HepG2 (cell line): ENCODE measurements around the gene PCNA. TPM values are rescaled to one million over a fixed set of nuclear protein-coding genes. Genes with fewer than 3 reads are reported as not detected.

Experiments used
- AKAP8 ChIP-seq: sonication (generic); formaldehyde crosslinking; IDR thresholded peaks from 2 replicates; pipeline ENCODE4 v1.5.1; 2020; ENCODE audit warnings: mild to moderate bottlenecking, missing genetic modification reagents
- CREM ChIP-seq, 2 experiments: sonication (generic) in 1 of 2; formaldehyde crosslinking in 1 of 2; IDR thresholded peaks; 2 replicates each; pipeline versions ENCODE4 v1.4.0 to v1.6.1; 2016 to 2020; ENCODE audit warnings: antibody characterized with exemption in 1 of 2, mild to moderate bottlenecking in 1 of 2, missing genetic modification reagents in 1 of 2
- GTF2F1 ChIP-seq: fragments of 150-350 bp; IDR thresholded peaks from 2 replicates; pipeline ENCODE4 v1.6.1; 2014; ENCODE audit warnings: low read length
- HMG20A ChIP-seq: IDR thresholded peaks from 2 replicates; pipeline ENCODE4 v1.6.1; 2016; ENCODE audit warnings: borderline replicate concordance
- IRX3 ChIP-seq: sonication (generic); formaldehyde crosslinking; IDR thresholded peaks from 2 replicates; pipeline ENCODE4 v1.8.1; 2023; ENCODE audit warnings: mild to moderate bottlenecking, low read depth, missing genetic modification reagents, borderline replicate concordance
- KDM1A ChIP-seq: IDR thresholded peaks from 2 replicates; pipeline ENCODE4 v1.6.1; 2016; ENCODE audit warnings: missing compliant biosample characterization
- NR1H2 ChIP-seq: sonication (generic); formaldehyde crosslinking; IDR thresholded peaks from 2 replicates; pipeline ENCODE4 v1.8.1; 2022; ENCODE audit warnings: low read depth, missing genetic modification reagents, borderline replicate concordance
- RARG ChIP-seq: sonication (generic); formaldehyde crosslinking; IDR thresholded peaks from 2 replicates; pipeline ENCODE4 v1.4.0; 2020; ENCODE audit warnings: low read depth, mild to moderate bottlenecking, missing genetic modification reagents
- RBFOX2 ChIP-seq: fragments of 200-400 bp; formaldehyde crosslinking; IDR thresholded peaks from 2 replicates; pipeline ENCODE4 v1.6.1; 2017; ENCODE audit warnings: low read depth, mild to moderate bottlenecking, low read length
- SP5 ChIP-seq: IDR thresholded peaks from 2 replicates; pipeline ENCODE4 v1.6.1; 2016; ENCODE audit warnings: low read depth, borderline replicate concordance
- ZBTB1 ChIP-seq: sonication (generic); formaldehyde crosslinking; IDR thresholded peaks from 2 replicates; pipeline ENCODE4 v1.4.0; 2020; ENCODE audit warnings: missing genetic modification reagents, borderline replicate concordance
- ZFP62 ChIP-seq: sonication (generic); formaldehyde crosslinking; IDR thresholded peaks from 2 replicates; pipeline ENCODE4 v1.4.0; 2020; ENCODE audit warnings: missing genetic modification reagents
- ZNF235 ChIP-seq: sonication (generic); formaldehyde crosslinking; IDR thresholded peaks from 2 replicates; pipeline ENCODE4 v1.8.1; 2023; ENCODE audit warnings: mild to moderate bottlenecking, missing genetic modification reagents, borderline replicate concordance
- ZNF34 ChIP-seq: sonication (generic); formaldehyde crosslinking; IDR thresholded peaks from 2 replicates; pipeline ENCODE4 v1.4.0; 2020; ENCODE audit warnings: mild to moderate bottlenecking, missing genetic modification reagents, borderline replicate concordance
- ZNF350 ChIP-seq: sonication (generic); formaldehyde crosslinking; IDR thresholded peaks from 2 replicates; pipeline ENCODE4 v1.4.0; 2020; ENCODE audit warnings: mild to moderate bottlenecking, low read depth, missing genetic modification reagents, borderline replicate concordance
- ZNF547 ChIP-seq: sonication (generic); formaldehyde crosslinking; IDR thresholded peaks from 2 replicates; pipeline ENCODE4 v1.5.1; 2020; ENCODE audit warnings: mild to moderate bottlenecking, missing genetic modification reagents
- ZNF589 ChIP-seq: sonication (generic); formaldehyde crosslinking; conservative IDR thresholded peaks from 2 replicates; pipeline ENCODE4 v1.8.0; 2022; ENCODE audit warnings: mild to moderate bottlenecking, moderate library complexity, missing genetic modification reagents
- ZNF747 ChIP-seq: sonication (generic); formaldehyde crosslinking; IDR thresholded peaks from 2 replicates; pipeline ENCODE4 v1.8.1; 2023; ENCODE audit warnings: missing genetic modification reagents, mild to moderate bottlenecking, borderline replicate concordance
- polyA plus RNA-seq, 8 experiments: library from polyadenylated mRNA; depleted of rRNA in 3 of 8; stranded (reverse) in 7 of 8; unstranded in 1 of 8; fragments of >200 nt; fragmentation: Illumina TruSeq in 4 of 8; extraction: Trizol in 4 of 8; gene quantifications; 2 replicates each; pipeline versions ENCODE4 v1.2.1 to v1.2.3, GENCODE V29; 2011 to 2016; ENCODE audit warnings: low read depth in 4 of 8, missing spikeins in 1 of 8, mixed read lengths in 1 of 8; ENCODE audit not compliant: insufficient read depth in 1 of 8
- total RNA-seq, 5 experiments: library from RNA; depleted of rRNA; stranded (reverse); fragments of >200 nt; fragmentation: Illumina TruSeq; extraction: Trizol; gene quantifications; 2 replicates each; pipeline ENCODE4 v1.2.3, GENCODE V29; 2016; ENCODE audit warnings: low read depth in 1 of 5
- TF ChIP-seq, protein P1 (sequence below): sonication (generic); formaldehyde crosslinking; IDR thresholded peaks from 2 replicates; pipeline ENCODE4 v1.4.0; 2020; ENCODE audit warnings: missing genetic modification reagents
- TF ChIP-seq, protein P2 (sequence below): sonication (generic); formaldehyde crosslinking; IDR thresholded peaks from 2 replicates; pipeline ENCODE4 v1.5.1; 2020; ENCODE audit warnings: missing genetic modification reagents, mild to moderate bottlenecking, borderline replicate concordance
- TF ChIP-seq, protein P3 (sequence below): sonication (generic); formaldehyde crosslinking; IDR thresholded peaks from 2 replicates; pipeline ENCODE4 v1.4.0; 2020; ENCODE audit warnings: mild to moderate bottlenecking, missing genetic modification reagents

Gene PCNA
- total and polyA plus RNA-seq, 2 of the 13 experiments (the other 11 are each of a cell fraction or from before 2014, with no cell fraction given), result 229 to 655 TPM

DNA sequence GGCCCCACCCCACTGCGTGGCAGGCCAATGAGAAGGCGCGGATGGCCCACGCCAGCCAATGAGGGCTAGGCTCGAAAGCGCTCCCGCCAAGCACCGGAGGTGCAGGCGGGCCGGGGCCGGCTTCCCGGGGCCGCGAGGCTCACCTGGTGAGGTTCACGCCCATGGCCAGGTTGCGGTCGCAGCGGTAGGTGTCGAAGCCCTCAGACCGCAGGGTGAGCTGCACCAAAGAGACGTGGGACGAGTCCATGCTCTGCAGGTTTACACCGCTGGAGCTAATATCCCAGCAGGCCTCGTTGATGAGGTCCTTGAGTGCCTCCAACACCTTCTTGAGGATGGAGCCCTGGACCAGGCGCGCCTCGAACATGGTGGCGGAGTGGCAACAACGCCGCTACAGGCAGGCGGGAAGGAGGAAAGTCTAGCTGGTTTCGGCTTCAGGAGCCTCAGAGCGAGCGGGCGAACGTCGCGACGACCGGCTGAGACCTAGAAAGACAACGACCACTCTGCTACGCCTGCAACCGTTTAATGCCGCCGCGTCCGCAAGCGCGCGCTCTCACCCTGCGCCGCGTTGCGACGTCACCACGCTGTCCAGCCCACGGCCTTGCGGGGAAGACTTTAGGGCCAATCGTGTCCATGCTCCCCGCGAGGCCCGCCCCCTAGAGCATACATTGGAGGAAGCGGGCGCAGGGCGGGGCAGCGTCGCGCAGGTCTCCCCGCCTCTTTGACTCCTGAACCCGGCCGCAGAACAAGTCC, at the start of gene PCNA (continued):
- TF ChIP-seq SP5 (CRISPR knock-in tag), result peak; percentile 92
- peak; percentile 98 for TF ChIP-seq AKAP8
- TF ChIP-seq ZFP62 (CRISPR knock-in tag), result no peak; the same call in none of the 2 replicates
- TF ChIP-seq RARG, result no peak
- TF ChIP-seq ZNF350, result peak; percentile 98; the same call in 1 of the 2 replicates
- peak; percentile 100 for TF ChIP-seq ZNF547 (CRISPR knock-in tag)
- TF ChIP-seq, protein P1, sequence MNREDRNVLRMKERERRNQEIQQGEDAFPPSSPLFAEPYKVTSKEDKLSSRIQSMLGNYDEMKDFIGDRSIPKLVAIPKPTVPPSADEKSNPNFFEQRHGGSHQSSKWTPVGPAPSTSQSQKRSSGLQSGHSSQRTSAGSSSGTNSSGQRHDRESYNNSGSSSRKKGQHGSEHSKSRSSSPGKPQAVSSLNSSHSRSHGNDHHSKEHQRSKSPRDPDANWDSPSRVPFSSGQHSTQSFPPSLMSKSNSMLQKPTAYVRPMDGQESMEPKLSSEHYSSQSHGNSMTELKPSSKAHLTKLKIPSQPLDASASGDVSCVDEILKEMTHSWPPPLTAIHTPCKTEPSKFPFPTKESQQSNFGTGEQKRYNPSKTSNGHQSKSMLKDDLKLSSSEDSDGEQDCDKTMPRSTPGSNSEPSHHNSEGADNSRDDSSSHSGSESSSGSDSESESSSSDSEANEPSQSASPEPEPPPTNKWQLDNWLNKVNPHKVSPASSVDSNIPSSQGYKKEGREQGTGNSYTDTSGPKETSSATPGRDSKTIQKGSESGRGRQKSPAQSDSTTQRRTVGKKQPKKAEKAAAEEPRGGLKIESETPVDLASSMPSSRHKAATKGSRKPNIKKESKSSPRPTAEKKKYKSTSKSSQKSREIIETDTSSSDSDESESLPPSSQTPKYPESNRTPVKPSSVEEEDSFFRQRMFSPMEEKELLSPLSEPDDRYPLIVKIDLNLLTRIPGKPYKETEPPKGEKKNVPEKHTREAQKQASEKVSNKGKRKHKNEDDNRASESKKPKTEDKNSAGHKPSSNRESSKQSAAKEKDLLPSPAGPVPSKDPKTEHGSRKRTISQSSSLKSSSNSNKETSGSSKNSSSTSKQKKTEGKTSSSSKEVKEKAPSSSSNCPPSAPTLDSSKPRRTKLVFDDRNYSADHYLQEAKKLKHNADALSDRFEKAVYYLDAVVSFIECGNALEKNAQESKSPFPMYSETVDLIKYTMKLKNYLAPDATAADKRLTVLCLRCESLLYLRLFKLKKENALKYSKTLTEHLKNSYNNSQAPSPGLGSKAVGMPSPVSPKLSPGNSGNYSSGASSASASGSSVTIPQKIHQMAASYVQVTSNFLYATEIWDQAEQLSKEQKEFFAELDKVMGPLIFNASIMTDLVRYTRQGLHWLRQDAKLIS (CRISPR knock-in tag), result peak; percentile 71; the same call in 1 of the 2 replicates
- peak; percentile 47 for TF ChIP-seq KDM1A (CRISPR knock-in tag)
- peak; percentile 100 for TF ChIP-seq ZNF589 (CRISPR knock-in tag)
- TF ChIP-seq, protein P2, sequence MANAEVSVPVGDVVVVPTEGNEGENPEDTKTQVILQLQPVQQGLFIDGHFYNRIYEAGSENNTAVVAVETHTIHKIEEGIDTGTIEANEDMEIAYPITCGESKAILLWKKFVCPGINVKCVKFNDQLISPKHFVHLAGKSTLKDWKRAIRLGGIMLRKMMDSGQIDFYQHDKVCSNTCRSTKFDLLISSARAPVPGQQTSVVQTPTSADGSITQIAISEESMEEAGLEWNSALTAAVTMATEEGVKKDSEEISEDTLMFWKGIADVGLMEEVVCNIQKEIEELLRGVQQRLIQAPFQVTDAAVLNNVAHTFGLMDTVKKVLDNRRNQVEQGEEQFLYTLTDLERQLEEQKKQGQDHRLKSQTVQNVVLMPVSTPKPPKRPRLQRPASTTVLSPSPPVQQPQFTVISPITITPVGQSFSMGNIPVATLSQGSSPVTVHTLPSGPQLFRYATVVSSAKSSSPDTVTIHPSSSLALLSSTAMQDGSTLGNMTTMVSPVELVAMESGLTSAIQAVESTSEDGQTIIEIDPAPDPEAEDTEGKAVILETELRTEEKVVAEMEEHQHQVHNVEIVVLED (CRISPR knock-in tag), result peak; percentile 100
- no peak; the same call in 1 of the 2 replicates for TF ChIP-seq GTF2F1
- peak; percentile 95 for TF ChIP-seq CREM (IDR thresholded peaks at IDR 0.05)
- TF ChIP-seq CREM (CRISPR knock-in tag; IDR thresholded peaks at IDR 0.05), result peak; percentile 37; the same call in 1 of the 2 replicates
- TF ChIP-seq, protein P3, sequence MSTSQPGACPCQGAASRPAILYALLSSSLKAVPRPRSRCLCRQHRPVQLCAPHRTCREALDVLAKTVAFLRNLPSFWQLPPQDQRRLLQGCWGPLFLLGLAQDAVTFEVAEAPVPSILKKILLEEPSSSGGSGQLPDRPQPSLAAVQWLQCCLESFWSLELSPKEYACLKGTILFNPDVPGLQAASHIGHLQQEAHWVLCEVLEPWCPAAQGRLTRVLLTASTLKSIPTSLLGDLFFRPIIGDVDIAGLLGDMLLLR (CRISPR knock-in tag), result peak; percentile 77
- peak; percentile 99 for TF ChIP-seq NR1H2 (CRISPR knock-in tag)
- peak; percentile 100 for TF ChIP-seq ZNF747 (CRISPR knock-in tag)
- TF ChIP-seq ZBTB1 (CRISPR knock-in tag), result peak; percentile 32; the same call in 1 of the 2 replicates
- peak; percentile 100 for TF ChIP-seq IRX3 (CRISPR knock-in tag)
- peak; percentile 22; the same call in 1 of the 2 replicates for TF ChIP-seq HMG20A
- TF ChIP-seq ZNF235 (CRISPR knock-in tag), result peak; percentile 99
- peak; percentile 99 for TF ChIP-seq RBFOX2
- TF ChIP-seq ZNF34 (CRISPR knock-in tag), result peak; percentile 81
